Measurements from ENCODE around the gene AHDC1. TPM values are rescaled to one million over a fixed set of nuclear protein-coding genes. Genes with fewer than 3 reads are reported as not detected.
"Not testable (repeated sequence)": the region's sequence is repeated elsewhere in the genome, so short reads cannot be mapped to it uniquely, and the experiment has no call there.

Gene AHDC1
- total RNA-seq, 1 donor from 2014 or later, result 37.3 TPM

GRCh38 chr1:27538793-27539192, 65.2 kb downstream of the AHDC1 start:
- intact Hi-C loops (cut with micrococcal nuclease), result no loop called here

- intact Hi-C loops (cut with micrococcal nuclease), result not testable (repeated sequence)
Observed at GRCh38 chr1:27538305-27538676, 65.7 kb downstream of the AHDC1 start.

GRCh38 chr1:27536767-27537166, 67.2 kb downstream of the AHDC1 start:
- intact Hi-C loops (cut with micrococcal nuclease), result no loop called here

- intact Hi-C loops (cut with micrococcal nuclease), result no loop called here
Observed at GRCh38 chr1:27536010-27536757, 67.8 kb downstream of the AHDC1 start.

DNA sequence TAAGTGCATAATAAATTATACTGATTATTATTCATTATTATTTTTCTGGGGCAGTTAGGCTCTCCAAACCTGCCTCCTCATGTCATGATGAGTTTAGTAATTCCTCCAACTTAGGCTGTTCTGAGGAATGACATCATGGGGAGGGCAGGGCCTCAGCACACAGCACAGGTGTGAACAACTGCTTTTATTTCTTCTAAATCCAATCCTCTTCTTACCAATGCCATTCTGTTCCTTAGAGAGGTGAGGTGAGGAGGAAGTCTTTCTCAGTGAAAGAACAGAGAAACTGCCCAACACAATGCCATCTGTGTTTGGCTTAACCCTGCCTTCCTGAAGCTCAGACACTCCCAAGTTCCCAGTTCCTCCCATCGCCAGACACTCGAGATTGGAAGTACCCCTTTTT, 68.6 kb downstream of the AHDC1 start:
- intact Hi-C loops (cut with micrococcal nuclease), result no loop called here

DNA sequence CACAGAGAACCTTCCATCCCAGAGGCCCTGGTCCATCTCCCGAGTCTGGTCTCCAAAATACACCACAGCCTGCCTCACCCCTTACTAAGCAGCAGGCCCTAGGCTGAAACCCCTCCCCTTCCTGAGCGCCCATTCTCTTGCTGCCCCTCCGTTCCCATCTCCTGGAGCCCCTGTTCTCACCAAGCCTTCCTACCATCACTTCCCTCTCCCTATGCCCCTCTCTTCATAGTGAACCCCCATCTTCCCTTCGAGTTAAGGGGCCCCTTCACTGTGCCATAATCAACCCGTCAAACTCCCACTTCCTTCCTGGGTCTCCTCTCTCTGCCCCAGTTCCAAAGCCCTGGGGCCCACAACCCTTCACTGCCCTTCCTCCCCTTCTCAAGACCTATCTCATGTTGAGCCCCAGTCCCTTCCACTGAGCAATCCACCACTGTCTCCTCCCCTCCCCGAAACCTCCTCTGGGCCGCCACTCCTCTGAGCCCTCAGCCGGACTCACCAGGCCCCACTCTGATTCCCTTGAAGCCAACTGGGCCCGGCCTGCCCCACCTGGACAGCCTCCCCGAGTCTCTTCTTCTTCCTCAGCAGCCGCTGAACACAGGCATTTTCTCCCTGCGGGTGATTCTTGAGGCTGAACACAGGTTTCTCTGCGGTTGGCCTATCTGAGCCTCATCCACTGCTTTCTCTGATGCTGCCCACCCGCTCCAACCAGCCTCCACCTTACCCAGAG, 71.8 kb downstream of the AHDC1 start:
- intact Hi-C loops (cut with micrococcal nuclease), result no loop called here

GRCh38 chr1:27530192-27530591, 73.8 kb downstream of the AHDC1 start:
- intact Hi-C loops (cut with micrococcal nuclease), result no loop called here

GRCh38 chr1:27529704-27530018, 74.3 kb downstream of the AHDC1 start:
- intact Hi-C loops (cut with micrococcal nuclease), result no loop called here

DNA sequence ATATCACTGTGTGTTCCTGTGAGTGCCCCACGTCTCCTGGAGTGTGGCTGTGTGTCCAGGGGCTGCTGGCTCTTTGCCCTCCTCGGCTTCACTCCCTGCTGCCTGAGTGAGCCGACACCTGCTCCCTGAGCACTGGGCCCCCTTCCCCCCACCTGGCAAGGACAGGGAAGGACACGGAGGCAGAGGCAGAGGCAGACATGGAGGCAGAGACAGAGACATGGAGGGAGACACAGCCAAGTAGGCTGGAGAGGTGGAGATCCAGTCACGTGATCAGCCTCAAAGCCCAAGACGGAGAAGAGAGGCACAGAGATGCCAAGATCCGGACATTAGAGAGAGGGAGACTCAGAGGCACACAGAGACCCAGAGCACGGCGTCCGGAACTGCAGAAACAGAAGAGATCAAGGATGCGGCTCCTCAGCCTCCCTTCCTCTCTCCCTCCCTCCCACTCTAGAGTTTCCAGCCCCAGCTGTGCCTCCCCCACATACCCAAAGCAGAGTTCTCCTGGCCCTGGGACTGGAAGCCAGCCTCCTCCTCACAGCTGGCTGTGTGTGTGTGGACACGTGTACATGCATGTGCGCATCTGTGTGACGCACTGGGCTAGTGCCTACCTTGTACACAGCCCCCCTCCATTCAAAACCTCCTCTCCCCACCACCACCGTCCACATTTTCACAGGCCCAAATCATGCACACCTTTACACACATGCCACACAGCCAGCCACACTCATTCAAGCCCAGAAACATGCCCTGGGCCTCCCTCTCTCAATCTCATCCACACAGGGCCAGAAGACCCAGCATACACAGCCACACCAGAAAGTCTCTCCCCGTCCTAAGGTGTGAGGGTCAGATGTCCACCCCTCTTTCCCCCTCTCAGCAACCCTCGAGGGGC, 74.9 kb downstream of the AHDC1 start:
- intact Hi-C loops (cut with micrococcal nuclease), result no loop called here

- intact Hi-C loops (cut with micrococcal nuclease), result no loop called here
Observed at GRCh38 chr1:27527890-27528817, 75.8 kb downstream of the AHDC1 start.

DNA sequence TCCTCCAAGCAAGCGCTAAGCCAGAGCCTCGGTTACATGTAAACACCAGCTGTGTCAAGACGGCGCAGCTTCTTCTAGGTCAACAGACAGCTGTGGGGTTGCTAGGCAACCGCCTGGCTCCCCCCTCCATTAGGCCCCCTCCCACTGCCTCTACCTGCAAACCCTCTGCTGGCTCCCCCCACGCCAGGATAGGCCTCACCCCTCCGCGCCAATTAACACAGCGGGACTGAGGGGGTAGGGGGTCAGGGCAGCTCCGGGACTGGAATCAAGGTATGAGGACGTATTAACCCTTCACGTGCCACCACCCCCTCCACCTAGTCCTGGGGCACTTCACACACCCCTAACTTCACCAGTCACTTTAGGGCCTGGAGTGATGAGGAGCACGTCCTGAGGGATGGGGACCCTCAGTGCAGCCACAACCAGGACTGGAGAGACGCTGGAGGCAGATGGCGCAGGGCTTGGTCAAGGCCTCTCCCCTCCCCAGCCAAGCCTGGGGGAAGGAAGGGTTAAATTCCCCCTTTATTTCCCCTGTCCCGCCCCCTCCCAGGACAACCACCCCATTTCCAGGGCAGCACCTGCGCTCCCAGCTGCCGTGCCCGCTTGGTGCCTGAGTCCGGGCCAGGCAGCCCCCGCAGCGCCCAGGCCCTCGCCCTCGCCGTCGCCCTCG, 76.6 kb downstream of the AHDC1 start:
- intact Hi-C loops (cut with micrococcal nuclease), result no loop called here

DNA sequence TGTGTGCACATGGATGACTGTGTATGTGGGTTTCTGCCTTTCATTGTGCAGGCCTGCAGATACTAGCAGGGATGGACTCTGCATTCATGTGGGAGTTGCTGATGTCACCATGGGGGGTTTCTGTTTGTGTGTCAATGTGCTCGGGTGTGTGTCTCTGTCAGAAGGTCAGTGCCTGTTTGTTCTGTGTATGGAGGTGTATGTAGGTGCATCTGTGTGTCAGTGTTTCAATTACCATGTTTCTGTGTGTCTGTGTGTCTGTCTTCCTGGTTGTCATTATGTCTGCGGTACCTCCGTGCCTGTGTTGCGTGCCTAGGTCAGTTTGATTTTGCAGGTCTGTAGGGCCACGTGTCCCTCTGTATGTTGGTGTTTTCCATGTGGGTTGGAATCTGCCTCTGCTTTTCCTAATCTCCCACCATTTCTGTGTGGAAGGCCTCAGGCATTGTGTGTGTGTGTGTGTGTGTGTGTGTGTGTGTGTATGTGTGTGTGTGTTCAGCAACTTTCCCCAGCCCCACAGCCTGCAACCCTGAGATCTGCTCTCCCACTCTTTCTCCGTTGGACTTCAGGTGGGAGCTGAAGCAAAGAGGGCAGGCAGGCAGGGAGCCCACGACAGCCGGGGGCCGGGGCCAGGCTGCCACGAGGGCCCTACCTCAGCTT, 77.2 kb downstream of the AHDC1 start:
- intact Hi-C loops (cut with micrococcal nuclease), result no loop called here

- intact Hi-C loops (cut with micrococcal nuclease), result no loop called here
Observed at GRCh38 chr1:27525296-27526272, 78.4 kb downstream of the AHDC1 start.

DNA sequence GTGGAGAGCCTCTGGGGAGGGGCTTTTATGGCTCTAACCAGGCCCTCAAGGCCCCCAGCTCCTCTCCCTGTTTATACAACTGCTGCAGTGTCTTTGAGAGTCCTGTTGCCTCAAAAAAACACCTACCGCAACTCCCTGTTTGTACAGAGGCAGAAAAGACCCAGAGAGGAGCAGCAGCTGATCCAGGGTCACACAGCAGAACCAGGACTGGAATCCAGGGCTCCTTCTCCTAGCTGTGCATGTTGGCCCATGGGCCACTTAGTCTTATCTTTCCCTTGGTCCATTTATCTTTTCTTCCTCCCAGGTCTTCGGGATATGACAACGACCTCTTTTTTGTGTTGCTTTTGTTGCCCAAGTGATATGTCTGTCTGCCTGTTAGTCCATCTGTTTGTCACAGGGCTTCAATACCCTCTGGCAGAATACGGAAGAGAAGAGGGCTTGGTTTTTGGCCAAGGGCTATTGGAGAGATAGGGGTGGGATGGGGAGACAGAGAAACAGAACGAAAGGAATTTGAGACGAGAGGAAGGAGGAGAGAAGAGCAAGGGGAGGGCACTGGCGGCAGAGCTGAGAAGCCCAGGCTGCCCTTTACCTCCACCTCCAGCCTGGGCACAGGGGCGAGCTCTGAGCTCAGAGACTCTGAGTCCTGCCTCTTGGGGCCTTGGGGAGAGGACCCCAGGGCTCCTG, 80.5 kb downstream of the AHDC1 start:
- intact Hi-C loops (cut with micrococcal nuclease), result loop anchor here (1.0 kb wide), 3 partner anchors 45 to 107 kb away; no protein-coding TSS in a partner anchor

DNA sequence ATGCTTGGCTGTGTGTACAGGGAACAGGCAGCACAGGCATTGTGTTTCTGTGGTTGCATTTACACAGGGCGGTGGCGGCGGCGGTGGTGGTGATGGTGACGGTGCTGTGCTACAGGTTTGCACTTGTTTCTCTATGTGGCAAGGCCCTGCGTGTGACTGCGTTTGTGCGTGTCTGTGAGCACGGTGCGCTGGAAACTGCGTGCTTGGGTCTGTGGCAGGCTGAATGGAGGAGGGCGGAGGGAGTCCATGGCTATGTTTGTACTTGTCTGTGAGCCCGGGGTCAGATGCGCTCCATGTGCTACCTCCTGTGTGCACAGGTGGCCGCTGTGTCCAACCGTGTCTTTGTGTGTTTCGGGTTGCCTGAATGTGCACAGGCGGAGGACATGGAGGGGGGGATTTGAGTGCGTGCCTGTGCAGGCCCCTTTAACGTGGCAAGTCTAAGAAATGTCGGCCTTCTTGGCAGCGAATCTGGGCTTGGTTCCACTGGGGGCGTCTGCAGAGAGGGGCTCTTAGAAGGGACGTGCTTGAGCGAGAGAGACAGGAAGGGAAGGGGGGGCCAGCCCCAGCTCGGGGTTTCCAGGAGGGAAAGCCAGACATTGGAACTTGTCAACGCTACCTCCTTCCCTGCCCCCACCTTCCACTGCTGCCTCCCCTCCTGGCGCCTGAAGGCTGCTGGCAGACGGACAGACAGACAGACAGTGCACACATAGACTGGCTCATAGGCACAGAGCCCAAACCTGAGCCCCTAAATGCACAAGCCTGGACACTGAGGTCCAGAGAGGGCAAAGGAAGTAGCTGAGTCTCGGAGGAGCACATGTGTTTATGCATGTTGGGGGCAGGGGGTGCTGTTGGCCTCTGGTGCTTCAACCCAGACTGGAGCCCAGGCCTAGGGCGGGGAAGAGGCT, 81.3 kb downstream of the AHDC1 start:
- intact Hi-C loops (cut with micrococcal nuclease), result loop anchor here (1.0 kb wide), 6 partner anchors 32 to 141 kb away; partner anchors contain the start of gene WASF2

- intact Hi-C loops (cut with micrococcal nuclease), result loop anchor here (1.0 kb wide), 3 partner anchors 32 to 141 kb away; partner anchors contain the start of gene WASF2
Observed at GRCh38 chr1:27521861-27522431, 82.0 kb downstream of the AHDC1 start.
